Natural killer cell (primary cell): ENCODE results near the gene DGKQ. TPM values are rescaled to one million over a fixed set of nuclear protein-coding genes. Genes with fewer than 3 reads are reported as not detected.

Experiments
- ATAC-seq, 3 donors: fragments of 150-1000 bp in 2 of 3; fragments of 200-7000 bp in 1 of 3; cut with Tn5 transposase; 1 replicate in 1 of 3; 2 replicates in 2 of 3; pipeline ENCODE4 v1.10.0; 2021; ENCODE audit warnings: mild to moderate bottlenecking in 2 of 3, moderate library complexity in 2 of 3
- DNase-seq, 2 donors: peaks; one replicate each; pipeline versions ENCODE4 v3.0.0 to v3.0.0-alpha.2; 2013 to 2021; ENCODE audit warnings: mixed read lengths in 1 of 2
- H3K27ac ChIP-seq: one replicate; pipeline ENCODE4 v1.5.1; 2013; ENCODE audit warnings: mild to moderate bottlenecking, low read length
- H3K27me3 ChIP-seq: one replicate; pipeline ENCODE4 v1.6.1; 2013; ENCODE audit warnings: low read length; ENCODE audit not compliant: control insufficient read depth, insufficient read depth
- H3K36me3 ChIP-seq: one replicate; pipeline ENCODE4 v1.6.1; 2013; ENCODE audit warnings: low read length; ENCODE audit not compliant: control insufficient read depth, insufficient read depth
- H3K4me1 ChIP-seq: one replicate; pipeline ENCODE4 v1.6.1; 2013; ENCODE audit warnings: low read length; ENCODE audit not compliant: control insufficient read depth, insufficient read depth
- H3K4me3 ChIP-seq: one replicate; pipeline ENCODE4 v1.5.1; 2013; ENCODE audit warnings: low read length
- H3K9me3 ChIP-seq: one replicate; pipeline ENCODE4 v1.6.1; 2013; ENCODE audit warnings: low read length; ENCODE audit not compliant: control insufficient read depth, insufficient read depth
- H3K27ac Mint-ChIP-seq, 2 donors: one replicate each; pipeline ENCODE4 v1.8.0; 2022; ENCODE audit warnings: mild to moderate bottlenecking in 2 of 2, mixed read lengths in 2 of 2, moderate library complexity in 1 of 2
- H3K27me3 Mint-ChIP-seq, 2 donors: one replicate each; pipeline ENCODE4 v1.8.0; 2022; ENCODE audit warnings: low read depth in 2 of 2, mixed read lengths in 2 of 2
- H3K36me3 Mint-ChIP-seq: one replicate; pipeline ENCODE4 v1.8.0; 2022; ENCODE audit warnings: mixed read lengths
- H3K4me1 Mint-ChIP-seq, 2 donors: one replicate each; pipeline ENCODE4 v1.8.0; 2022; ENCODE audit warnings: mixed read lengths in 2 of 2
- H3K4me3 Mint-ChIP-seq: one replicate; pipeline ENCODE4 v1.8.0; 2022; ENCODE audit warnings: mild to moderate bottlenecking, moderate library complexity, mixed read lengths
- H3K9me3 Mint-ChIP-seq, 2 donors: one replicate each; pipeline ENCODE4 v1.8.0; 2022; ENCODE audit warnings: mixed read lengths in 2 of 2
- CTCF ChIP-seq: fragments of 200-600 bp; IDR thresholded peaks from one replicate; pipeline ENCODE4 v1.8.0; 2022; ENCODE audit warnings: antibody characterized with exemption
- WGBS: methylation state at CpG from one replicate; pipeline ENCODE4 v1.1.7; 2013; ENCODE audit warnings: missing lambda C conversion rate; ENCODE audit not compliant: insufficient coverage; 5-methylcytosine and 5-hydroxymethylcytosine counted together
- intact Hi-C: fragments of 100-400 bp; cut with micrococcal nuclease; formaldehyde crosslinking; loops from one replicate; pipeline ENCODE4 v1.14.2; 2022
- total RNA-seq, 4 donors: library from RNA; stranded (reverse); fragments of 120-200 nt in 1 of 4; gene quantifications; one replicate each; pipeline versions ENCODE4 v1.2.3 to v1.2.4, GENCODE V29; 2013 to 2022

DGKQ gene
- total RNA-seq, 3 donors from 2014 or later (not counting 1 experiment from before 2014, with no cell fraction given), result 64.2 to 79.5 (median 65.2) TPM

GRCh38 chr4:954211-955020, 19.0 kb downstream of the DGKQ start:
- ATAC-seq, result no peak
- no peaks in the 10 kb centered on the region for H3K9me3 Mint-ChIP-seq
- H3K27me3 ChIP-seq, result no peaks in the 10 kb centered on the region
- H3K36me3 ChIP-seq, result peaks cover 22% of the 10 kb centered on the region
- H3K4me1 Mint-ChIP-seq, result peaks cover 4 to 11% of the 10 kb centered on the region in 2 donors
- 95% methylated on average over 17 of the region's 17 CpGs for whole genome bisulfite sequencing
- TF ChIP-seq CTCF, result no peak
- no peaks in the 10 kb centered on the region for H3K4me1 ChIP-seq
- DNase-seq, result no peak
- intact Hi-C loops, result no loop called here
- H3K4me3 Mint-ChIP-seq, result no peak overlapping the region
- H3K27me3 Mint-ChIP-seq, result no peaks in the 10 kb centered on the region
- H3K27ac Mint-ChIP-seq, result no peak overlapping the region
- H3K36me3 Mint-ChIP-seq, result no peaks in the 10 kb centered on the region
- no peak overlapping the region for H3K4me3 ChIP-seq
- no peak overlapping the region for H3K27ac ChIP-seq
- no peaks in the 10 kb centered on the region for H3K9me3 ChIP-seq

GRCh38 chr4:953574-953915, 19.8 kb downstream of the DGKQ start:
- H3K36me3 ChIP-seq, result peaks cover 22% of the 10 kb centered on the region
- WGBS, result 98% methylated on average over 13 of the region's 13 CpGs
- H3K36me3 Mint-ChIP-seq, result no peaks in the 10 kb centered on the region
- no peak overlapping the region for H3K4me3 Mint-ChIP-seq
- TF ChIP-seq CTCF, result no peak
- H3K4me1 ChIP-seq, result no peaks in the 10 kb centered on the region
- no peaks in the 10 kb centered on the region for H3K9me3 Mint-ChIP-seq
- intact Hi-C loops, result no loop called here
- no peak overlapping the region for H3K27ac Mint-ChIP-seq
- DNase-seq (no peak), ATAC-seq (no peak)
- no peak overlapping the region for H3K4me3 ChIP-seq
- no peaks in the 10 kb centered on the region for H3K27me3 ChIP-seq
- no peaks in the 10 kb centered on the region for H3K27me3 Mint-ChIP-seq
- H3K9me3 ChIP-seq, result no peaks in the 10 kb centered on the region
- peaks cover under 1 to 11% of the 10 kb centered on the region in 2 donors for H3K4me1 Mint-ChIP-seq
- H3K27ac ChIP-seq, result no peak overlapping the region

- H3K27ac Mint-ChIP-seq, result no peak overlapping the region
- Histone ChIP-seq H3K36me3 (peaks cover 22% of the 10 kb centered on the region), H3K27ac (no peak overlapping the region), H3K4me1 (no peaks in the 10 kb centered on the region), H3K9me3 (no peaks in the 10 kb centered on the region), H3K4me3 (no peak overlapping the region), H3K27me3 (no peaks in the 10 kb centered on the region)
- peaks cover 0 to 13% of the 10 kb centered on the region in 2 donors for H3K4me1 Mint-ChIP-seq
- 95% methylated on average over 28 of the region's 28 CpGs for WGBS
- no peak for TF ChIP-seq CTCF
- ATAC-seq (no peak), DNase-seq (no peak)
- H3K36me3 Mint-ChIP-seq, result no peaks in the 10 kb centered on the region
- no peaks in the 10 kb centered on the region for H3K9me3 Mint-ChIP-seq
- no peak overlapping the region for H3K4me3 Mint-ChIP-seq
- intact Hi-C loops, result no loop called here
- H3K27me3 Mint-ChIP-seq, result no peaks in the 10 kb centered on the region
These were observed 20.3 kb downstream of the DGKQ start for GRCh38 chr4:952881-953573.
